Measurements from ENCODE around the gene GRID1. TPM values are rescaled to one million over a fixed set of nuclear protein-coding genes. Genes with fewer than 3 reads are reported as not detected.

GRID1 gene
- 0.13 and 0.24 TPM in 2 replicates for polyA plus RNA-seq (2012; rRNA removed)
- 0.10 and 0.29 TPM in 2 replicates for polyA plus RNA-seq (2012; cell fraction: cytosol; rRNA removed)
- polyA plus RNA-seq (2012; cell fraction: nucleus; rRNA removed): 0.09 and 0.10 TPM in 2 replicates

DNA sequence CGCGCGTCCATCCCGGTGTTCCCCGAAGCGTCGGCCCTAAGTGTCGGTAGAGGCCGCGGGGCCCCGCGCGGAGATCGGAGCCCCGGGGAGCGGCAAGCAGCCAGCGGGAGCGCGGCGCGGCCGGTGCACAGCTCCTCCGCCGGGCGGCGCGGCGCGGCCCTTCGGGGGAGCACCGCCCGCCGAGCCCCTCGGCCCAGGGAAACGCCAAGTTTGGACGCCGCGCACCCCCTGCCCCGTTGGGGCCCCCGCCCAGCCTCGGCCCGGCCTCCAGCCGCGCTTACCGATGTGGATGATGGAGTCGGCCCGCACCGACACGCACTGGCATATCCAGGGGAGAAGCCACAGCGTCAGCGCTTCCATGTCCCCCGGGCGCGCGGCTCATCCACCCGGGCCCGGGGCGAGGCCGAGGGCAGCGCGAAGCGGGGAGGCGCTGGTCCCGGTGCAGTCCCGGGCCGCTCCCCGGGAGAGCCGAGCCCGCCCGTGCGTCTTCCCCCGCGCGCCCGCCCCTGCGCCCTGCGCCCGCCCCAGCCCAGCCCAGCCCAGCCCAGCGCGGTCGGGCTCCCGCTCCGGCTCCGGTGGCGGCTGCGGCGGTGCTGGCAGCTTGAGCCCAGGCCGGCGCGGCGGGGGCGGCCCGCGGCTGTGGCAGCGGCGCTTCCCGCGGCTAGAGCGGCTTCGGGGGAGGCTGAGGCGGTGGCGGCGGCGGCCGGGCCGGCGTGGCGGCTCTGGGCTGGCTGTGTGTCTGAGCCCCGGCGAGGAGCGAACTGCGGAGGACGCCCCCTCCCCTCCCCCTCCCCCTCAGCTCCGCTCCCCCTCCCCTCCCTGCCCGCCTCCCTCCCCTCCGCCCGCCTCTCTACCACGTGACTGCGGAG is at the start of gene GRID1:
TSS of gene GRID1 (minus strand) at position 763 of the 869 bp plus-strand sequence.
- POLR2A ChIA-PET: interaction anchor here (0.7 to 2.2 kb wide), 4 partner anchors 17 to 34 kb away, joined by 3 to 7 read pairs (median 4); no protein-coding TSS in a partner anchor

GRCh38 chr10:86415583-86415982 is 49.0 kb upstream of the GRID1 start:
- Histone ChIP-seq H3K9me3 (no peaks in the 10 kb centered on the region; the same call in 1 of the 2 replicates), H2AFZ (ENCODE audit: low read depth) (no peak overlapping the region), H3K79me2 (ENCODE audit: insufficient read depth) (no peaks in the 10 kb centered on the region), H3K9ac (no peak overlapping the region), H3K4me3 (ENCODE audit: low read depth in 2 of 2, low read length in 1 of 2) (no peak overlapping the region), H3K9me2 (no peaks in the 10 kb centered on the region), H4K20me1 (ENCODE audit: insufficient read depth) (no peaks in the 10 kb centered on the region), H3K27me3 (ENCODE audit: insufficient read depth) (no peaks in the 10 kb centered on the region), H3K4me2 (no peak overlapping the region), H3F3A (replicated peaks; ENCODE audit: insufficient read depth) (no peaks in the 10 kb centered on the region), H3K4me1 (ENCODE audit: control insufficient read depth in 1 of 2, insufficient read depth in 2 of 2, low read depth in 1 of 2, low read length in 1 of 2) (peaks cover 0 to 13% of the 10 kb centered on the region in 2 experiments; a peak in 1 of 4 replicates), H3K36me3 (replicated peaks in 1 of 2; ENCODE audit: control insufficient read depth in 1 of 2, insufficient read depth in 2 of 2, low read length in 1 of 2) (no peaks in the 10 kb centered on the region), H3K27ac (ENCODE audit: low read depth in 2 of 2, low read length in 1 of 2) (no peak overlapping the region)
- POLR2A ChIA-PET: no interaction called here
- CTCF ChIA-PET: no interaction called here
- 65% methylated on average over 5 of the region's 5 CpGs for whole genome bisulfite sequencing (ENCODE audit: low lambda C conversion rate)
- TF ChIP-seq IRF3 (IDR thresholded peaks at IDR 0.05; ENCODE audit: low read depth, low read length) (no peak), ZBTB33 (IDR thresholded peaks at IDR 0.05; ENCODE audit: borderline replicate concordance, low read depth) (no peak), EZH2phosphoT487 (IDR thresholded peaks at IDR 0.05; ENCODE audit: borderline replicate concordance, low read depth) (no peak), GABPA (IDR thresholded peaks at IDR 0.05; ENCODE audit: low read depth) (no peak), POLR2AphosphoS5 (IDR thresholded peaks at IDR 0.05; ENCODE audit: low read depth, low read length) (no peak), NRF1 (IDR thresholded peaks at IDR 0.05; ENCODE audit: low read depth, low read length) (no peak), RCOR1 (IDR thresholded peaks at IDR 0.05; ENCODE audit: low read length) (no peak), YY1 (IDR thresholded peaks at IDR 0.05; ENCODE audit: low read depth) (no peak), TAF1 (IDR thresholded peaks at IDR 0.05; ENCODE audit: borderline replicate concordance, low read depth, low read length) (no peak), CHD2 (IDR thresholded peaks at IDR 0.05; ENCODE audit: low read length, partially characterized antibody) (no peak), ELF1 (IDR thresholded peaks at IDR 0.05) (no peak)
- no peak for DNase-seq

More for the DNA sequence above, at the start of gene GRID1:
- Histone ChIP-seq H3K36me3 (replicated peaks in 1 of 2; ENCODE audit: control insufficient read depth in 1 of 2, insufficient read depth in 2 of 2, low read length in 1 of 2) (no peaks in the 10 kb centered on the region), H3K27me3 (ENCODE audit: insufficient read depth) (peaks cover 28% of the 10 kb centered on the region), H3K9me3 (no peaks in the 10 kb centered on the region), H3K27ac (ENCODE audit: low read depth in 2 of 2, low read length in 1 of 2) (no peak within 1 kb of the TSS), H3K9ac (no peak within 1 kb of the TSS), H4K20me1 (ENCODE audit: insufficient read depth) (no peaks in the 10 kb centered on the region), H3F3A (replicated peaks; ENCODE audit: insufficient read depth) (no peaks in the 10 kb centered on the region), H3K9me2 (no peaks in the 10 kb centered on the region), H3K4me1 (ENCODE audit: control insufficient read depth in 1 of 2, insufficient read depth in 2 of 2, low read depth in 1 of 2, low read length in 1 of 2) (peaks cover 0 to 15% of the 10 kb centered on the region in 2 experiments; a peak in 1 of 4 replicates), H3K79me2 (ENCODE audit: insufficient read depth) (no peaks in the 10 kb centered on the region), H3K4me2 (peak within 1 kb of the TSS; percentile 66; the same call in 1 of the 2 replicates), H3K4me3 (ENCODE audit: low read depth in 2 of 2, low read length in 1 of 2) (peak within 1 kb of the TSS; percentile 49 to 51; a peak in 3 of 4 replicates), H2AFZ (ENCODE audit: low read depth) (0 out of 2 replicates have a peak within 1 kb of the TSS, but pooled peaks have one; percentile 51)
- TF ChIP-seq, protein P1, sequence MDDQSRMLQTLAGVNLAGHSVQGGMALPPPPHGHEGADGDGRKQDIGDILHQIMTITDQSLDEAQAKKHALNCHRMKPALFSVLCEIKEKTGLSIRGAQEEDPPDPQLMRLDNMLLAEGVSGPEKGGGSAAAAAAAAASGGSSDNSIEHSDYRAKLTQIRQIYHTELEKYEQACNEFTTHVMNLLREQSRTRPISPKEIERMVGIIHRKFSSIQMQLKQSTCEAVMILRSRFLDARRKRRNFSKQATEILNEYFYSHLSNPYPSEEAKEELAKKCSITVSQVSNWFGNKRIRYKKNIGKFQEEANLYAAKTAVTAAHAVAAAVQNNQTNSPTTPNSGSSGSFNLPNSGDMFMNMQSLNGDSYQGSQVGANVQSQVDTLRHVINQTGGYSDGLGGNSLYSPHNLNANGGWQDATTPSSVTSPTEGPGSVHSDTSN (IDR thresholded peaks at IDR 0.05): no peak
- TF ChIP-seq, protein P2, sequence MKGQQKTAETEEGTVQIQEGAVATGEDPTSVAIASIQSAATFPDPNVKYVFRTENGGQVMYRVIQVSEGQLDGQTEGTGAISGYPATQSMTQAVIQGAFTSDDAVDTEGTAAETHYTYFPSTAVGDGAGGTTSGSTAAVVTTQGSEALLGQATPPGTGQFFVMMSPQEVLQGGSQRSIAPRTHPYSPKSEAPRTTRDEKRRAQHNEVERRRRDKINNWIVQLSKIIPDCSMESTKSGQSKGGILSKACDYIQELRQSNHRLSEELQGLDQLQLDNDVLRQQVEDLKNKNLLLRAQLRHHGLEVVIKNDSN (IDR thresholded peaks at IDR 0.05; ENCODE audit: borderline replicate concordance, low read depth): peak; percentile 50; the same call in 1 of the 2 replicates
- 7% methylated on average over 6 of the region's 119 CpGs for WGBS (ENCODE audit: low lambda C conversion rate)
- CTCF ChIA-PET: interaction anchor here (1.1 to 12.7 kb wide), 4 partner anchors 10 to 584 kb away, joined by 3 to 191 read pairs (median 12); no protein-coding TSS in a partner anchor
- DNase-seq: peak; percentile 98
